Erythroblast (primary cell): Measurements from ENCODE around the gene AIFM2.

Experiments
- GATA1 ChIP-seq: IDR thresholded peaks from 2 replicates; pipeline ENCODE4 v1.6.1; 2011; ENCODE audit warnings: low read depth, mild to moderate bottlenecking, control low read depth, low read length, moderate library complexity
- POLR2A ChIP-seq: IDR thresholded peaks from 2 replicates; pipeline ENCODE4 v1.6.1; 2011; ENCODE audit warnings: mild to moderate bottlenecking, low read length

GRCh38 chr10:70169649-70170364 lies 37.2 kb upstream of the AIFM2 start:
- no peak for TF ChIP-seq POLR2A
- no peak for TF ChIP-seq GATA1
